MCF 10A (cell line): ENCODE data around the gene RABGAP1L. TPM values are rescaled to one million over a fixed set of nuclear protein-coding genes. Genes with fewer than 3 reads are reported as not detected.

ENCODE experiments used
- Bru-seq: library from RNA; stranded (reverse); fragments of 400-500 nt; gene quantifications from one replicate; lab custom pipeline; 2021; lab: Mats Ljungman, UMichigan
- BruChase-seq, 2 experiments: library from RNA; stranded (reverse); fragments of 400-500 nt; gene quantifications; one replicate each; lab custom pipeline; 2021; lab: Mats Ljungman, UMichigan
- BruUV-seq: library from RNA; stranded (reverse); fragments of 400-500 nt; replicated peaks from 2 replicates; lab custom pipeline; 2021; lab: Mats Ljungman, UMichigan
- CTCF ChIA-PET: fragments of 300-600 bp; sonication (Branson Sonifier 250); formaldehyde crosslinking; extraction: SDS; loops from one replicate; lab custom pipeline; 2021; ENCODE audit warnings: antibody characterized with exemption, inconsistent platforms; lab: Yijun Ruan, JAX
- POLR2A ChIA-PET: fragments of 300-600, 350-650 bp; sonication (Branson Sonifier 250); formaldehyde crosslinking; extraction: SDS; loops from one replicate; lab custom pipeline; 2020; ENCODE audit warnings: antibody characterized with exemption, inconsistent platforms; lab: Yijun Ruan, JAX
- DNase-seq: peaks from one replicate; pipeline ENCODE4 v3.0.0-alpha.2; 2018; ENCODE audit not compliant: unreplicated experiment
- H3K27ac Mint-ChIP-seq: one replicate; pipeline ENCODE4 v1.8.0; 2022; ENCODE audit warnings: mild to moderate bottlenecking, low read depth, mixed read lengths; ENCODE audit not compliant: unreplicated experiment
- H3K27me3 Mint-ChIP-seq: one replicate; pipeline ENCODE4 v1.8.0; 2022; ENCODE audit warnings: mixed read lengths; ENCODE audit not compliant: insufficient read depth, unreplicated experiment
- H3K36me3 Mint-ChIP-seq: one replicate; pipeline ENCODE4 v1.8.0; 2022; ENCODE audit warnings: mild to moderate bottlenecking, moderate library complexity, mixed read lengths; ENCODE audit not compliant: insufficient read depth, unreplicated experiment
- H3K4me1 Mint-ChIP-seq: one replicate; pipeline ENCODE4 v1.8.0; 2022; ENCODE audit warnings: mixed read lengths; ENCODE audit not compliant: insufficient read depth, unreplicated experiment
- H3K4me3 Mint-ChIP-seq: one replicate; pipeline ENCODE4 v1.8.0; 2022; ENCODE audit warnings: mild to moderate bottlenecking, moderate library complexity, mixed read lengths; ENCODE audit not compliant: unreplicated experiment
- H3K9me3 Mint-ChIP-seq: one replicate; pipeline ENCODE4 v1.8.0; 2022; ENCODE audit warnings: mixed read lengths; ENCODE audit not compliant: unreplicated experiment
- CTCF ChIP-seq: fragments of 200-600 bp; IDR thresholded peaks from one replicate; pipeline ENCODE4 v1.8.0; 2022; ENCODE audit warnings: antibody characterized with exemption, mild to moderate bottlenecking; ENCODE audit not compliant: unreplicated experiment
- intact Hi-C: fragments of 100-400 bp; cut with micrococcal nuclease; formaldehyde crosslinking; loops from 2 replicates; pipeline ENCODE4 v1.14.1; 2022
- long read RNA-seq: library from polyadenylated mRNA; stranded (forward); transcript quantifications from one replicate; pipeline ENCODE4 v2.0.0, GENCODE V29; 2022
- total RNA-seq: library from RNA; stranded (reverse); gene quantifications from 2 replicates; pipeline ENCODE4 v1.2.3, GENCODE V29; 2022

RABGAP1L gene
- total RNA-seq: 18.2 and 19.0 TPM in 2 replicates
- Bru-seq, nascent RNA: percentile 67 among the genes with signal in this experiment
- percentile 55 among the genes with signal in this experiment for BruChase-seq, experiment 1, labeled RNA remaining after a 6-hour chase
- percentile 64 among the genes with signal in this experiment for BruChase-seq, experiment 2, labeled RNA remaining after a 2-hour chase
- long read RNA-seq, partial matches to known transcripts: 0 of 7 reads
- long read RNA-seq, other reads (novel, unspliced or antisense): 6 of 7 reads

- H3K27me3 Mint-ChIP-seq: no peaks in the 10 kb centered on the region
- intact Hi-C loops: loop anchor here (2.0 to 5.0 kb wide), 3 partner anchors 45 to 838 kb away; partner anchors contain the start of genes CACYBP, GAS5 and ZBTB37
- no peaks in the 10 kb centered on the region for H3K36me3 Mint-ChIP-seq
- CTCF ChIA-PET: interaction anchor here (0.6 to 1.1 kb wide), 2 partner anchors 19 to 339 kb away, joined by 3 to 5 read pairs; no protein-coding TSS in a partner anchor
- no peak for TF ChIP-seq CTCF
- H3K27ac Mint-ChIP-seq: peak within 1 kb of the TSS; percentile 71
- H3K9me3 Mint-ChIP-seq: no peaks in the 10 kb centered on the region
- POLR2A ChIA-PET: interaction anchor here (0.6 to 3.3 kb wide), 21 partner anchors 9 to 841 kb away, joined by 3 to 26 read pairs (median 4); partner anchors contain the start of genes GAS5, RC3H1 and ZBTB37
- H3K4me1 Mint-ChIP-seq: peaks cover 42% of the 10 kb centered on the region
- DNase-seq: peak; percentile 96
- peak within 1 kb of the TSS; percentile 97 for H3K4me3 Mint-ChIP-seq
- no TSS peak for BruUV-seq
These were observed at the start of gene RABGAP1L for GRCh38 chr1:174159252-174160108. Gene RABGAP1L, plus strand, starts transcription at chr1:174159520.

- Mint-ChIP-seq H3K9me3 (no peaks in the 10 kb centered on the region), H3K27ac (no peak overlapping the region), H3K27me3 (peaks cover 11% of the 10 kb centered on the region), H3K36me3 (no peaks in the 10 kb centered on the region), H3K4me1 (peaks cover 6% of the 10 kb centered on the region), H3K4me3 (no peak overlapping the region)
- ChIA-PET POLR2A (no interaction called here), CTCF (interaction anchor here (0.8 kb wide), 1 partner anchor 12 kb away, joined by 3 read pairs; no protein-coding TSS in a partner anchor)
- intact Hi-C loops: no loop called here
- no peak for DNase-seq
- BruUV-seq: no TSS peak
- no peak for TF ChIP-seq CTCF
These were observed 49.3 kb upstream of the RABGAP1L start for GRCh38 chr1:174110053-174110452.

- no TSS peak for BruUV-seq
- CTCF ChIA-PET: interaction anchor here (0.5 to 4.0 kb wide), 4 partner anchors 8 to 650 kb away, joined by 3 to 21 read pairs (median 10); no protein-coding TSS in a partner anchor
- Mint-ChIP-seq H3K4me3 (no peak overlapping the region), H3K9me3 (no peaks in the 10 kb centered on the region), H3K4me1 (peaks cover 6% of the 10 kb centered on the region), H3K27ac (no peak overlapping the region), H3K27me3 (no peaks in the 10 kb centered on the region), H3K36me3 (no peaks in the 10 kb centered on the region)
- POLR2A ChIA-PET: no interaction called here
- intact Hi-C loops: no loop called here
- DNase-seq: no peak
- no peak for TF ChIP-seq CTCF
These were observed 46.7 kb upstream of the RABGAP1L start for GRCh38 chr1:174112489-174113162.
